SK-N-SH (cell line): ENCODE data around the gene AAGAB. TPM values are rescaled to one million over a fixed set of nuclear protein-coding genes. Genes with fewer than 3 reads are reported as not detected.

ENCODE experiments used
- CTCF ChIA-PET: fragments of 300-600, 350-600 bp; formaldehyde crosslinking; extraction: SDS; loops from one replicate; lab custom pipeline; 2021; lab: Yijun Ruan, JAX
- POLR2A ChIA-PET: fragments of 350-600 bp; sonication (Branson Sonifier 250); formaldehyde crosslinking; extraction: SDS; loops from one replicate; lab custom pipeline; 2020; ENCODE audit warnings: antibody characterized with exemption, inconsistent platforms; lab: Yijun Ruan, JAX
- DNase-seq: peaks from one replicate; pipeline ENCODE4 v3.0.0; 2012
- H2AFZ ChIP-seq: fragments of 200-600 bp; sonication (generic); 2 replicates; pipeline ENCODE4 v1.8.1; 2016; ENCODE audit warnings: antibody characterized with exemption, mild to moderate bottlenecking, low read depth
- H3F3A ChIP-seq: fragments of 200-600 bp; sonication (generic); replicated peaks from 2 replicates; pipeline ENCODE3; 2016; ENCODE audit warnings: antibody characterized with exemption, mild to moderate bottlenecking; ENCODE audit not compliant: insufficient read depth
- H3K27ac ChIP-seq, 2 experiments: fragments of 200-500 bp in 1 of 2; fragments of 200-600 bp in 1 of 2; sonication (Bioruptor generic) in 1 of 2; sonication (generic), shearing (Covaris generic) in 1 of 2; 2 replicates each; pipeline versions ENCODE4 v1.5.1 to v1.6.1; 2014 to 2016; ENCODE audit warnings: low read depth in 2 of 2, inconsistent platforms in 1 of 2, low read length in 1 of 2, mild to moderate bottlenecking in 1 of 2, mixed read lengths in 1 of 2
- H3K27me3 ChIP-seq: fragments of 200-600 bp; sonication (generic), shearing (Covaris generic); 2 replicates; pipeline ENCODE4 v1.6.1; 2016; ENCODE audit warnings: mixed run types; ENCODE audit not compliant: insufficient read depth
- H3K36me3 ChIP-seq, 2 experiments: fragments of 200-500 bp in 1 of 2; fragments of 200-600 bp in 1 of 2; sonication (Bioruptor generic) in 1 of 2; sonication (generic) in 1 of 2; replicated peaks in 1 of 2; 2 replicates each; pipeline versions ENCODE3 to v1.5.1; 2014 to 2016; ENCODE audit warnings: low read length in 1 of 2, mild to moderate bottlenecking in 1 of 2; ENCODE audit not compliant: insufficient read depth in 2 of 2, control insufficient read depth in 1 of 2
- H3K4me1 ChIP-seq, 2 experiments: fragments of 200-500 bp in 1 of 2; fragments of 200-600 bp in 1 of 2; sonication (Bioruptor generic) in 1 of 2; sonication (generic), shearing (Covaris generic) in 1 of 2; 2 replicates each; pipeline versions ENCODE4 v1.5.1 to v1.6.1; 2014 to 2016; ENCODE audit warnings: low read depth in 1 of 2, low read length in 1 of 2, mixed run types in 1 of 2; ENCODE audit not compliant: insufficient read depth in 2 of 2, control insufficient read depth in 1 of 2
- H3K4me2 ChIP-seq: fragments of 200-600 bp; sonication (generic), shearing (Covaris generic); 2 replicates; pipeline ENCODE4 v1.6.1; 2017; ENCODE audit warnings: mixed run types
- H3K4me3 ChIP-seq, 2 experiments: fragments of 200-500 bp in 1 of 2; fragments of 200-600 bp in 1 of 2; sonication (Bioruptor generic) in 1 of 2; sonication (generic), shearing (Covaris generic) in 1 of 2; 2 replicates each; pipeline versions ENCODE4 v1.5.1 to v1.8.1; 2014 to 2016; ENCODE audit warnings: low read depth in 2 of 2, inconsistent platforms in 1 of 2, low read length in 1 of 2, mild to moderate bottlenecking in 1 of 2, mixed read lengths in 1 of 2, moderate library complexity in 1 of 2
- H3K79me2 ChIP-seq: fragments of 200-600 bp; sonication (generic); 2 replicates; pipeline ENCODE4 v1.8.1; 2017; ENCODE audit warnings: mild to moderate bottlenecking; ENCODE audit not compliant: insufficient read depth
- H3K9ac ChIP-seq: fragments of 200-600 bp; sonication (generic); 2 replicates; pipeline ENCODE4 v1.6.1; 2017; ENCODE audit warnings: mixed run types
- H3K9me2 ChIP-seq: fragments of 200-600 bp; sonication (generic); 2 replicates; pipeline ENCODE4 v1.6.1; 2017; ENCODE audit warnings: mixed run types
- H3K9me3 ChIP-seq: fragments of 200-600 bp; sonication (generic); 2 replicates; pipeline ENCODE4 v1.6.1; 2017; ENCODE audit warnings: mixed run types, mild to moderate bottlenecking, moderate library complexity
- H4K20me1 ChIP-seq: fragments of 200-600 bp; sonication (generic); 2 replicates; pipeline ENCODE4 v1.6.1; 2017; ENCODE audit warnings: mild to moderate bottlenecking, mixed run types; ENCODE audit not compliant: insufficient read depth
- GATA2 ChIP-seq: sonication (generic); formaldehyde crosslinking; IDR thresholded peaks from 2 replicates; pipeline ENCODE4 v1.5.0; 2020; ENCODE audit warnings: mild to moderate bottlenecking, missing genetic modification reagents
- JUND ChIP-seq: IDR thresholded peaks from 2 replicates; pipeline ENCODE4 v1.4.0; 2012
- MXI1 ChIP-seq: IDR thresholded peaks from 2 replicates; pipeline ENCODE4 v1.6.1; 2012; ENCODE audit warnings: mild to moderate bottlenecking, low read depth, low read length, improper control_type of control experiment
- NRF1 ChIP-seq: IDR thresholded peaks from 2 replicates; pipeline ENCODE4 v1.6.1; 2012; ENCODE audit warnings: low read depth, mild to moderate bottlenecking, low read length
- REST ChIP-seq: IDR thresholded peaks from 2 replicates; pipeline ENCODE4 v1.6.1; 2012; ENCODE audit warnings: mild to moderate bottlenecking, low read depth, low read length, moderate library complexity
- USF1 ChIP-seq: IDR thresholded peaks from 2 replicates; pipeline ENCODE4 v1.4.0; 2012; ENCODE audit warnings: low read depth, borderline replicate concordance
- USF2 ChIP-seq: fragments of 150-350 bp; IDR thresholded peaks from 2 replicates; pipeline ENCODE4 v1.6.1; 2017; ENCODE audit warnings: antibody characterized with exemption, low read length, low read depth, borderline replicate concordance
- WGBS: methylation state at CpG from one replicate; pipeline ENCODE4 v1.1.6; 2017; ENCODE audit warnings: low lambda C conversion rate; 5-methylcytosine and 5-hydroxymethylcytosine counted together
- polyA plus RNA-seq, 3 experiments: library from polyadenylated mRNA; depleted of rRNA; stranded (reverse); fragments of >200 nt; gene quantifications; 2 replicates each; pipeline ENCODE4 v1.2.3, GENCODE V29; 2012
- TF ChIP-seq, protein P1 (sequence below): IDR thresholded peaks from 2 replicates; pipeline ENCODE4 v1.4.0; 2012; ENCODE audit warnings: low read depth, borderline replicate concordance
- TF ChIP-seq, protein P2 (sequence below): IDR thresholded peaks from 2 replicates; pipeline ENCODE4 v1.4.0; 2012; ENCODE audit warnings: low read depth

AAGAB gene
- polyA plus RNA-seq, 1 of the 3 experiments (the other 2 are of a cell fraction): 24.9 TPM

- Histone ChIP-seq H4K20me1 (no peaks in the 10 kb centered on the region), H3K79me2 (no peaks in the 10 kb centered on the region), H3K4me2 (no peak overlapping the region), H3K27ac (no peak overlapping the region), H3K9ac (no peak overlapping the region), H3K9me3 (no peaks in the 10 kb centered on the region), H3K36me3 (peaks cover 42 to 54% of the 10 kb centered on the region in 2 experiments), H3K4me3 (no peak overlapping the region), H3K9me2 (no peaks in the 10 kb centered on the region), H3K27me3 (no peaks in the 10 kb centered on the region), H2AFZ (no peak overlapping the region), H3F3A (peaks cover 11% of the 10 kb centered on the region), H3K4me1 (peaks cover 11 to 31% of the 10 kb centered on the region in 2 experiments)
- ChIA-PET POLR2A (no interaction called here), CTCF (interaction anchor here (2.3 kb wide), 1 partner anchor 10 kb away, joined by 6 read pairs; no protein-coding TSS in a partner anchor)
- TF ChIP-seq USF1 (no peak), USF2 (no peak), MXI1 (no peak), REST (no peak), GATA2 (no peak), NRF1 (no peak), JUND (no peak)
- TF ChIP-seq, protein P1, sequence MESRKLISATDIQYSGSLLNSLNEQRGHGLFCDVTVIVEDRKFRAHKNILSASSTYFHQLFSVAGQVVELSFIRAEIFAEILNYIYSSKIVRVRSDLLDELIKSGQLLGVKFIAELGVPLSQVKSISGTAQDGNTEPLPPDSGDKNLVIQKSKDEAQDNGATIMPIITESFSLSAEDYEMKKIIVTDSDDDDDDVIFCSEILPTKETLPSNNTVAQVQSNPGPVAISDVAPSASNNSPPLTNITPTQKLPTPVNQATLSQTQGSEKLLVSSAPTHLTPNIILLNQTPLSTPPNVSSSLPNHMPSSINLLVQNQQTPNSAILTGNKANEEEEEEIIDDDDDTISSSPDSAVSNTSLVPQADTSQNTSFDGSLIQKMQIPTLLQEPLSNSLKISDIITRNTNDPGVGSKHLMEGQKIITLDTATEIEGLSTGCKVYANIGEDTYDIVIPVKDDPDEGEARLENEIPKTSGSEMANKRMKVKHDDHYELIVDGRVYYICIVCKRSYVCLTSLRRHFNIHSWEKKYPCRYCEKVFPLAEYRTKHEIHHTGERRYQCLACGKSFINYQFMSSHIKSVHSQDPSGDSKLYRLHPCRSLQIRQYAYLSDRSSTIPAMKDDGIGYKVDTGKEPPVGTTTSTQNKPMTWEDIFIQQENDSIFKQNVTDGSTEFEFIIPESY: no peak
- TF ChIP-seq, protein P2, sequence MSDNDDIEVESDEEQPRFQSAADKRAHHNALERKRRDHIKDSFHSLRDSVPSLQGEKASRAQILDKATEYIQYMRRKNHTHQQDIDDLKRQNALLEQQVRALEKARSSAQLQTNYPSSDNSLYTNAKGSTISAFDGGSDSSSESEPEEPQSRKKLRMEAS: no peak
- WGBS: 91% methylated on average over 2 of the region's 2 CpGs
- DNase-seq: no peak
These were observed 64.1 kb downstream of the AAGAB start for GRCh38 chr15:67190326-67190725.
